Tibial artery (tissue), 4 donors: ENCODE results near the gene FAM110A.
A peak's percentile ranks its signal among the peaks of the same experiment; 100 is the strongest.
"Not testable (repeated sequence)": the region's sequence is repeated elsewhere in the genome, so short reads cannot be mapped to it uniquely, and the experiment has no call there.

ENCODE experiments used
- DNase-seq, 2 donors: peaks; one replicate each; pipeline ENCODE4 v3.0.0-alpha.2; 2019
- H3K27ac ChIP-seq, 2 donors: fragments of 200-600 bp; sonication (generic) in 1 of 2; 1 replicate in 1 of 2; 2 replicates in 1 of 2; pipeline ENCODE4 v1.5.1; 2018 to 2019; ENCODE audit warnings: mild to moderate bottlenecking in 1 of 2
- H3K27me3 ChIP-seq, 2 donors: fragments of 200-600 bp; sonication (generic) in 1 of 2; one replicate each; pipeline versions ENCODE4 v1.5.1 to v1.6.0; 2016 to 2019
- H3K36me3 ChIP-seq, 3 donors: fragments of 200-600 bp; sonication (generic) in 2 of 3; one replicate each; pipeline ENCODE4 v1.5.1; 2016 to 2019; ENCODE audit warnings: mild to moderate bottlenecking in 2 of 3
- H3K4me1 ChIP-seq, 4 donors: fragments of 200-600 bp; sonication (generic) in 2 of 4; 1 replicate in 3 of 4; 2 replicates in 1 of 4; pipeline ENCODE4 v1.5.1; 2016 to 2019
- H3K4me3 ChIP-seq, 2 donors: fragments of 200-600 bp; sonication (generic) in 1 of 2; 1 replicate in 1 of 2; 2 replicates in 1 of 2; pipeline ENCODE4 v1.5.1; 2018 to 2019; ENCODE audit warnings: mild to moderate bottlenecking in 2 of 2
- H3K9me3 ChIP-seq, 3 donors: fragments of 200-600 bp; sonication (generic) in 1 of 3; one replicate each; pipeline ENCODE4 v1.5.1; 2016 to 2019
- CTCF ChIP-seq, 2 experiments: fragments of 200-600 bp in 1 of 2; fragments of 450-650 bp in 1 of 2; IDR thresholded peaks; one replicate each; pipeline ENCODE4 v1.5.1; 2017 to 2019; ENCODE audit warnings: antibody characterized with exemption in 2 of 2, mild to moderate bottlenecking in 1 of 2, moderate library complexity in 1 of 2
- intact Hi-C: fragments of 100-400 bp; cut with DNase I; formaldehyde crosslinking; loops from one replicate; pipeline ENCODE4 v1.15.0; 2023; ENCODE audit warnings: low total_unique reads

The FAM110A gene

GRCh38 chr20:833450-834150, at the start of gene FAM110A:
Gene FAM110A, plus strand, starts transcription at chr20:833715. Its CDS starts 11,090 bp downstream, at chr20:844805.
- DNase-seq, result peak; percentile 96 to 97
- Histone ChIP-seq H3K4me3 (peak within 1 kb of the TSS; percentile 69 to 80), H3K27me3 (no peaks in the 10 kb centered on the region), H3K36me3 (no peaks in the 10 kb centered on the region), H3K4me1 (peaks cover 0 to 22% (median 14%) of the 10 kb centered on the region in 4 donors), H3K27ac (peak within 1 kb of the TSS; percentile 67 to 73), H3K9me3 (no peaks in the 10 kb centered on the region)
- TF ChIP-seq CTCF (IDR thresholded peaks at IDR 0.05), result no peak
- intact Hi-C loops, result loop anchor here (10.0 kb wide), 1 partner anchor 179 kb away; the partner anchor contains the start of gene SRXN1

GRCh38 chr20:787825-788224, 45.7 kb upstream of the FAM110A start:
- peaks cover 0 to 19% (median 16%) of the 10 kb centered on the region in 3 donors for H3K9me3 ChIP-seq
- H3K27ac ChIP-seq, result no peak overlapping the region
- TF ChIP-seq CTCF (IDR thresholded peaks at IDR 0.05), result no peak
- no peaks in the 10 kb centered on the region for H3K4me1 ChIP-seq
- intact Hi-C loops, result no loop called here
- DNase-seq, result no peak
- no peaks in the 10 kb centered on the region for H3K36me3 ChIP-seq
- H3K4me3 ChIP-seq, result no peak overlapping the region
- H3K27me3 ChIP-seq, result peaks cover 0 to 6% of the 10 kb centered on the region in 2 donors

- intact Hi-C loops, result no loop called here
- H3K36me3 ChIP-seq, result no peaks in the 10 kb centered on the region
- no peak overlapping the region for H3K4me3 ChIP-seq
- no peak for DNase-seq
- H3K27me3 ChIP-seq, result peaks cover 0 to 6% of the 10 kb centered on the region in 2 donors
- peaks cover 0 to 11% (median 8%) of the 10 kb centered on the region in 3 donors for H3K9me3 ChIP-seq
- no peak for TF ChIP-seq CTCF (IDR thresholded peaks at IDR 0.05)
- H3K27ac ChIP-seq, result no peak overlapping the region
- H3K4me1 ChIP-seq, result no peaks in the 10 kb centered on the region
These were observed 42.5 kb upstream of the FAM110A start for GRCh38 chr20:791056-791455.

- intact Hi-C loops, result no loop called here
- no peak for TF ChIP-seq CTCF (IDR thresholded peaks at IDR 0.05)
- Histone ChIP-seq H3K36me3 (no peaks in the 10 kb centered on the region), H3K9me3 (peaks cover 0 to 11% (median 8%) of the 10 kb centered on the region in 3 donors), H3K4me1 (no peaks in the 10 kb centered on the region), H3K27me3 (no peaks in the 10 kb centered on the region), H3K27ac (no peak overlapping the region), H3K4me3 (no peak overlapping the region)
- DNase-seq, result no peak
These were observed 41.3 kb upstream of the FAM110A start for GRCh38 chr20:792248-792647.

- Histone ChIP-seq H3K4me1 (no peaks in the 10 kb centered on the region), H3K27me3 (peaks cover 0 to 9% of the 10 kb centered on the region in 2 donors), H3K9me3 (peaks cover 0 to 6% (median 5%) of the 10 kb centered on the region in 3 donors), H3K4me3 (no peak overlapping the region), H3K36me3 (no peaks in the 10 kb centered on the region), H3K27ac (no peak overlapping the region)
- DNase-seq, result no peak
- no peak for TF ChIP-seq CTCF (IDR thresholded peaks at IDR 0.05)
- intact Hi-C loops, result no loop called here
These were observed 36.6 kb upstream of the FAM110A start for GRCh38 chr20:796921-797320.

- H3K27me3 ChIP-seq, result peaks cover 0 to 13% of the 10 kb centered on the region in 2 donors
- intact Hi-C loops, H3K27ac ChIP-seq, H3K4me1 ChIP-seq, H3K36me3 ChIP-seq, H3K9me3 ChIP-seq, H3K4me3 ChIP-seq, DNase-seq: not testable (repeated sequence)
These were observed 34.8 kb upstream of the FAM110A start for GRCh38 chr20:798746-799145.

GRCh38 chr20:800026-800425, 33.5 kb upstream of the FAM110A start:
- H3K27me3 ChIP-seq, result peaks cover 0 to 13% of the 10 kb centered on the region in 2 donors
- H3K4me3 ChIP-seq, H3K36me3 ChIP-seq, intact Hi-C loops, DNase-seq, H3K9me3 ChIP-seq, H3K4me1 ChIP-seq, H3K27ac ChIP-seq: not testable (repeated sequence)
